ENCODE results near the gene SLC19A3. TPM values are rescaled to one million over a fixed set of nuclear protein-coding genes. Genes with fewer than 3 reads are reported as not detected.
"Not testable (repeated sequence)": the region's sequence is repeated elsewhere in the genome, so short reads cannot be mapped to it uniquely, and the experiment has no call there.

The SLC19A3 gene
- total RNA-seq: 0.29 TPM in 1 of 2 replicates, not detected in the other
- not detected for polyA plus RNA-seq (2012)

DNA sequence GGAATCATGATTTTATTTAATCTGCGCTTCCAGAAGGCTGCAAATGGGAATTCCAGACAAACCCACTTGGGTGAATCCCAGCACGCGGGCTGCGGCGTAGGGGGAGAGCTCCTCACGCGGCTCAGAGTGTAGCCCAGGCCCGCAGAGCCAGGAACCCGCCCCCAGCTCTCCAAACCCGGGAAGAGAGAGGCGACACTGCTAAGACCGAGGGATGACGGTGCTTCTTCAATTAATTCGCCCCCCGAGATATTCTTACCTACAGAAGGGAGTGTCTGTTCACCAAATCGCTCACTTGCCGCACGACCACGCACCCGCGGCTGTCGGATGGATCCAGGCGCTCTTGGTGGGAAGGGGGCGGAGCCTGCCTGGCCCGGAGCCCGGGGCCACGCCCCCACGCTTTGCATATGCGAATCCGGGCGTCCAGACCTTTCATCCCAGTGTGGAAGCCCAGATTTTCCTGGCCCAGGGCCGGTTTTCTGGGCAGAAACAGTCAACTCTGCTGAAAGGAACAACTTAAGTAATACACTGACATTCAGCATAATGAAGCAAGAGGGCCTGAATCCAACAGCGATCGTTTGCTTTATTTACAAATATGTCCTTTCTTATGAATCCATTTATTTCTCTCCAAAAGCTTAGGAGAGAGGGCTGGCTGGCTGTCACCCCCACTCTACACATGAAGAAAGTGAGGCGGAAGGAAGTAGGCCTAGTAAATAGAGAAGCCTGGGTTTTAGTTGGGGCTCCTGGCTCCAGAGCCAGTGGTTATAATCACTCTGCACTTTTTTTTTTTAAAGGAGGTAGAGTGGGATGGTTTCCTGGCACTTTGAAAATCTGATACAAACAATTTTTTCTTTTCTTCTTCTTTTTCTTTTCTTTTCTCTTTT is at the start of gene SLC19A3:
SLC19A3 (minus strand) TSS at position 342 of the 881 bp plus-strand sequence. CDS start 15,710 bp downstream, outside the sequence.
- peak; percentile 64 for DNase-seq (ENCODE audit: low read depth)

DNA sequence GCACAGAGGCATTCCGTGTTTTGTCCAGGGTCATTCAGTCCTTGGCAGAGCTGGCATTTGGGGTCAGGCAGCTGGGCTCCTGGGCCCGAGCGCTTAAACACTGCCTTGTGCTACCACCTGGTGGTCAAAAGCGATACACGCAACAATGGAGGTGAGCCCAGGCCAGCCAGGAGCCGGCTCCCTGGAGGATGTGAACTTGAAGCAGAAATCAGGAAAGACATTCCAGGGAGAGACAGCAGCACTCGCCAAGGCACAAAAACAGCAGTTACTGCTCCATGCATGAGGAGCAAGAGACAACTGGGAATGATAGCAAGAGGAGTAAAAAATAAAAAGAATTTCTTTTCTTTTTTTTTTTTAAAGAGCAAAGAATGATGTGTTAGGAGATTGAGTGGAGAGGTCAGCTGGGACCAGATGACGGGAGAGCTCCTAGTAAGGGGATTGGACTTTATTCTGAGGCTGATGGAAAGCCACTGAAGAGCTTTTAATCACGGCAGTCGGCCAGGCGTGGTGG is 48.6 kb upstream of the SLC19A3 start:
- DNase-seq (ENCODE audit: low read depth): peak; percentile 85

DNA sequence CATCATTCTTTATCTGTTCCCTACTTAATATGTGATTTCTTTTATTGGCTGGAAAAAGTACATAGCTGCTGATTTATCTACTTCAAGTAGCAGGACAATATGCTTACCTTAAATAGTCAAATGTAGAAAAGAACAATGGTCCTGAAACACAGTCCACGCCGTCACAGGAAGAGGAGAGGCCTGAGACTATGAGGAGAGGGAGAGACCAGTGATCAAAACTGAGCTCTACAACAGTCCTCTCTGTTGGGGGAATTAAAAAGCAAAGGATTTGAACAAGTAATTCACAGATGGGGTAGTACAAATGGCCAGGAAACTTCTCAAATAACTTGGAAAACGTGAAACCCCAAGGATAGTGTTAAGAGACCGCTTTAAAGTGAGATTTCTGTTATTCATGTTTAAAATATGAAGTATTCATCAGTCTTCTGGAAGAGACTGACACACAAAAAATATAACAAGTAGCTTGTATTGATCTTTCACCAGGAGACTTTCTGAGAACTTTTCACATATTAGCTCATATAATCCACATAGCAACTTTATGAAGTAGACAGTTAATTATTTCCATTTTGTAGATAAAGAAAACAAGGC is 48.1 kb upstream of the SLC19A3 start:
- DNase-seq (ENCODE audit: low read depth): no peak

DNA sequence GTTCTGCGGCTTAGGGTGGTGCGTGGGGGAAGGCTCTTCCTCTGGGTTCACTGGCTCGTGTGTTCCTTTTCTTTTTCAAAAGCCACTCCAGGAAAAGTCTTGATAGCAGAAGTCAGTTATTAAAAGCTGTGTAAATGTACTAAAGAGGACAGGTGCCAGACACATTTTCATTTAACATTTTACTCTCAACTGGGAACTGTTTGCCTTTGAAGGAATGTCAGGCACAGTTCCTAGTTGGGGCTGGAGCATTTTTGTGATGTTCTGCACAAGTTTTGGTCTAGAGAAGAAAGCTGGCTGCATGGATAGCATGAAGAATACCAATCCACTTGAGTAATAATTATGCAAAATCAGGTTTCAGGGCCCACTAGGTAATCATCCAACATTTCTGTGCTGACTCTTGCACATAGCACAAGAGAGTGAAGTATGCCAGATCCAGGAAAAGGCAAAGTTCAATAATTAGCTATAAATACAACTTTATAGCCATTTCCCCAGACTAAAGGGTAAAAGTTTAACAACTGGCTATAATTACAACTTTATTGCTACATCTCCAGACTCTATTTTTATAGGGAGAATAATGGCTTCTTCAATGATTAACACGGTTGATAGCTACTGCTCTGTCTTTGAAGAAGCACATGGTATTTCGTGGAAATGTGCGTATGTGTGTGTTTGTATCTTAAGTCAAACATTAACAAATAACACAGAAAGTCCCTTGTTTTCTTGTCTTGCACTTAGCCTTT is 44.1 kb upstream of the SLC19A3 start:
- DNase-seq (ENCODE audit: low read depth): no peak

DNA sequence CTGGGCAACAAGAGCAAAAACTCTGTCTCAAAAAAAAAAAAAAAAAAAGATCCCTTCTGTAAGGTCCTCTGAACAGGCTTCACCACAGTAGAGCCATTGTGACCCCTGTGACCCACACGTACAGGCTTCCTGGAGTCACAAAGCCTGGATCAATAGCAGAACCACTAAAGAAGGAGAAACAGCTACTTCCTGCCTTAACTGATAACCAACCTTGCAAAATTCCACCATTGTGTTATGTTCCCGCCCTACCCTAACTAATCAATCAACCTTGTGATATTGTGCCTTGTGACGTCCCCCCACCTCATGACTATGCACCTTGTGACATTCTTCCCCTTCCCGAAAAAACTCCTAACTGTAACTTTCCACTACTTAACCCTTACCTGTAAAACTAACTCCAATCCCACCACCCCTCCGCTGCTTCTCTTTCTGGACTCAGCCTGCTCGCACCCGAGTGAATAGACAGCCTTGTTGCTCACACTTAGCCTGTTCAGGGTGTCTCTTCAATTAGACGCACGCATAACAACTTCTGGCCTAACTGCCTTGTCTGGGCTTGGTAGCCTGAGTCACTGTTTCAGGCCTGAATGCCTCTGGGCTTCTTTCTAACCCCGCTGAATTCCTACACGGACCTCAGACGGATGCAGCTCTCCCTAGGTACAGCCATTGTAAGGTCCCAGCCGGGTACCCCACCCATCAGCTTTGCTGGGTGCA is 41.7 kb upstream of the SLC19A3 start:
- no peak for DNase-seq (ENCODE audit: low read depth)

DNA sequence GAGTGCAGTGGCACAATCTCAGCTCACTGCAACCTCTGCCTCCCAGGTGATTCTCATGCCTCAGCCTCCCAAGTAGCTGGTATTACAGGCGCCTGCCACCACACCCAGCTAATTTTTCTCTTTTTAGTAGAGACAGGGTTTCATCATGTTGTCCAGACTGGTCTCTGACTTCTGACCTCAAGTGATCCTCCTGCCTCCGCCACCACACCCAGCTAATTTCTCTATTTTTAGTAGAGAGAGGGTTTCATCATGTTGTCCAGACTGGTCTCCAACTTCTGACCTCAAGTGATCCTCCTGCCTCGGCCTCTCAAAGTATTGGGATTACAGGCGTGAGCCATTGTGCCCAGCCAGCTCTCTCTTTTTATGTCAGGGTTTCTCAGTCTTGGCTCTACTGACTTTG is 38.4 kb upstream of the SLC19A3 start:
- DNase-seq (ENCODE audit: low read depth): not testable (repeated sequence)

DNA sequence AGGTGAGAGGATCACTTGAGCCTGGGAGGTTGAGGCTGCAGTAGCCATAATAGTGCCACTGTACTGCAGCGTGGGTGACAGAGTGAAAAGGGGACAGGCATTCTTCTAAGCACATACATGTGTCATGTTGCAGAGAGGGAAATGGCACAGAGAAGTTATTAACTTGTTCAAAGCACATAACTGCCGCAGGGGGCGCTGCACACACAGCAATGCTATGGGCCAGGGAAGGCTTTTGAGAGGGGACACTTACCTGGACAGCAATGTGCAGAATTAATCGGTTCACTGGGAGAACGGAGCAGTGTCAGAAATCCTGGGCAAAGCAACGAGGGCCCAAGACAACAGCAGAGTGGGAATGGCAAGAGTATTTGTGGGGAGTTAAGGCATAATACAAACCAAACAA is 30.3 kb upstream of the SLC19A3 start:
- peak; percentile 11 for DNase-seq (ENCODE audit: low read depth)

DNA sequence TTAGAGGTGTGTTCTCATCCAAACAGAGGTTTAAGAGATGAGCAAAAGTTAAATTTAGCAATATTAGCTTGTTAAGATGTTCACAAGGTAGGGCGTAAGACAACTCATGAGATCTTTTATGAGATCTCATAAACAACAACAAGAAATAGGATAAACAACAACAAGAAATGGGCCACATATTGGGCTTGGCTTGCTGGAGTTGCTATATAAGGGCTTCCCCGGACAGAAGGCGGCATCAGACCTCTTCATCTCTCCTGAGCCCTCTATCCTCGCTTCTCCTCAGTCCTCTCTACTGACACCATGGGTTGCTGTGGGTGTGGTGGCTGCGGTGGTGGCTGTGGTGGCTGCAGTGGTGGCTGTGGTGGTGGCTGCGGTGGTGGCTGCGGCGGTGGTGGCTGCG is 27.8 kb upstream of the SLC19A3 start, which contains the start of gene SCYGR8:
SCYGR8 (plus strand) TSS at position 301 of the 400 bp plus-strand sequence; CDS start at position 301, 0 bp downstream.
- DNase-seq (ENCODE audit: low read depth): no peak

DNA sequence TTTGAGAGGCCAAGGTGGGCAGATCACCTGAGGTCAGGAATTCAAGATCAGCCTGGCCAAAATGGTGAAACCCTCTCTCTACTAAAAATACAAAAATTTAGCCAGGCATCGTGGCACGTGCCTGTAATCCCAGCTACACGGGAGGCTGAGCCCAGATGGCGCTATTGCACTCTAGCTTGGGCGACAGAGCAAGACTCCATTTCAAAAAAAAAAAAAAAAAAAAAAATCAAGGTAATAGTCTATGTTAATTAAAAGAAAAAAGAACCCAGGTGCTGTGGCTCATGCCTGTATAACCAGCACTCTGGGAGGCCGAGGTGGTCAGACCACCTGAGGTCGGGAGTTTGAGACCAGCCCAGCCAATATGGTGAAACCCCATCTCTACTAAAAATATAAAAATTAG is 22.9 kb upstream of the SLC19A3 start:
- DNase-seq (ENCODE audit: low read depth): not testable (repeated sequence)

DNA sequence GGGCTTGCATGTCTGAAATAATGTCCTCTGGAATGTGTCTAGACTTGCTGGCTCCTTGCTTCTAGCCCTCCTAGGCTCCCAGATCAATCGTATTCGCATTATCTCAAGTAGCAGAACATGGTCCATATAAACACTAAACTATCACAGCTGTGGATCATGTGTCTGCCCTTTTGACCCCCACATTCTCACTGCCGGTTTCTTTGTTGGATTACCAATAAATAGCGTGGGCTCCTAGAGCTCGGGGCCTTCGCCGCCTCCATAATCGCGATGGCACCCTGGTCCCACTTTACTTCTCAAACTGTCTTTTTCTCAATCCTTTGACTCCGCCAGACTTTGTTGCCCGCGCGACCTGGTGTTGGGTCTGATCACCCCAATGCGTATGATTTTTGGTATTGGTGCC is 21.5 kb upstream of the SLC19A3 start:
- no peak for DNase-seq (ENCODE audit: low read depth)

DNA sequence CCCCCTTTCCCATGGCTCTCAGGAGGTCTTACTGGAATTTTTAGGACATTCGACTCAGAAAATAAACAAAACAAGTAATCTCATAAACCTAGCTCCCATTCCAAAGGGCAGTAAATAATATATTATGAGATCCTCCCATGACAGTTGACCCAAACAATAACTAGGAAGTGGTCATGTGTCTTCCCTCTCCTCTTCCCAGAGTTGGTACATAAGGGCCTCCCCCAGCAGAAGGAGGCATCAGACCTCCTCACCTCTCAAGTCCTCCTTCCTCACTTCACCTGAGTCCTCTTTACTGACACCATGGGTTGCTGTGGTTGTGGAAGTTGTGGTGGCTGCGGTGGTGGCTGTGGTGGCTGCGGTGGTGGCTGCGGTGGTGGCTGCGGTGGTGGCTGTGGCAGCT is 10.2 kb upstream of the SLC19A3 start, which contains the start of gene SCYGR7:
SCYGR7 (plus strand) TSS at position 301 of the 400 bp plus-strand sequence; CDS start at position 301, 0 bp downstream.
- DNase-seq (ENCODE audit: low read depth): no peak

DNA sequence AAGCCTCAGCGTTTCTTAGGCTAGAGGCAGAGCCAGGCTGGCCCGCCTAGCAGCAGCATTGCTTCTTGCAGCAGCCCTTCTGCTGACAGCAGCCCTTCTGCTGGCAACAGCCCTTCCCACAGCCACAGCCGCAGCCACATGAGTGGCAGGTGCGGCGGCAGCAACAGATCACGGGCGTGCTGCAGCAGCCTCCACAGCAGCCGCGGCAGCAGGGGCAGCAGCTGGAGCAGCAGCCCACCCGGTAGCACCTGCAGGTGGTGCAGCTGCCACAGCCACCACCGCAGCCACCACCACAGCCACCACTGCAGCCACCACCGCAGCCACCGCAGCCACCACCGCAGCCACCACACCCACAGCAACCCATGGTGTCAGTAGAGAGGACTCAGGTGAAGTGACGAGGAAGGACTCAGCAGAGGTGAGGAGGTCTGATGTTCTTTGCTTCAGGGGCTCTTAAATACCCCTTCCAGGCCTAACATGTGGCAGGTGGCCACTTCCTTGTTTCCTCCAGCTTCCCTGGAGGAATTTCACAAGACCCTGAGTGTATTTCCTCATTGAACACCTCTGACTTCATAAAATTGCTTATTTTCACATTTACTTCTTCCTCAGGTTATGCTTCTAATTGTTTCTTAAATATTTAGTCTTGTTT is 6.7 kb upstream of the SLC19A3 start, which contains the start of gene SCYGR6:
SCYGR6 (minus strand) TSS at position 364 of the 646 bp plus-strand sequence; CDS start at position 364, 0 bp downstream.
- DNase-seq (ENCODE audit: low read depth): peak; percentile 18

DNA sequence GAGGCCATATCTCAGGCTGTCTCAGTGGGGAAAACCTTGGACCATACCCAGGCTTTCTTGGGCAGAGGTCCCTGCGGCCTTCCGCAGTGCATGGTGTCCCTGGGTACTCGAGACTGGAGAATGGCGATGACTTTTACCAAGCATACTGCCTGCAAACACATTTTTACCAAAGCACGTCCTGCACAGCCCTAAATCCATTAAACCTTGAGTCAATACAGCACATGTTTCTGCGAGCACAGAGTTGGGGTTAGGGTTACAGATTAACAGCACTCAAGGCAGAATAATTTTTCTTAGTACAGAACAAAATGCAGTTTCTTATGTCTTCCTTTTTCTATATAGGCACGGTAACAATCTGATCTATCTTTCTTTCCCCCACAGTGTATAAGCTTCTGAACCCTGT is 5.0 kb upstream of the SLC19A3 start:
- DNase-seq (ENCODE audit: low read depth): not testable (repeated sequence)

DNA sequence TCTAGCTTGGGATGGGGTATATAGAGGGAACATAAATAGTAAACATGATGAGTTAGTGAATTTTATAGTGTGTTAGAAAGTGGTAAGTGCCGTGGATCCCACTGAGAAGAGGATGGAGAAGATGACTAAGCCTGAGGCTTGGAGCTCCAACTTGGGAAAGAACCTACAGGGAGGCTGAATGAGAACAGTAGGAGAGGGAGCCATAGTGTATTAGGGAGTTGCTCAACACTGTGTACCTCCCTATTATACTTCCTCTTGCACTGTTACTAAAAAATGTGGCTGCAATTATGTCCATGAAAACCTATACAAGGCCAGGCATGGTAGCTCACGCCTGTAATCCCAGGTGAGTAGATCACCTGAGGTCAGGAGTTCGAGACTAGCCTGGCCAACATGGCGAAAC is 2.9 kb upstream of the SLC19A3 start:
- DNase-seq (ENCODE audit: low read depth): no peak

DNA sequence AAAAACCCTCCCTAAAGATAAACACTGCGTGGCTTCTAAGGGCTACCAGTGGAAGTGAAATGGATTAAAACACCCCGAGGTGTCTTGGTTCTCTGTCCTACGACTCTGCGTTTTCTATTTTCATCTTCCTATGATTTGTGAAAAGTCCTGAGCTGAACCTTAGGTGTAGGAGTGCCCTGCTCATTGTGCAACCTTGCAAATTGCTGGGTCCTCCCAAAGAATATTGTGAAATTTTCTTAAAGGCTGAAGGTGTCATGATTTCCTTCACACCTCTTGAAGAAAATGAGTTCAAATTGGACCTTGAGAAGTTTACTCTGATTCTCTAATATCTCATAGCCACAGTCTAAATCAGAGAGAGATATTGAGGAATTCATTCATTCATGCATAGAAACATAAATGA is 1.8 kb upstream of the SLC19A3 start:
- no peak for DNase-seq (ENCODE audit: low read depth)

DNA sequence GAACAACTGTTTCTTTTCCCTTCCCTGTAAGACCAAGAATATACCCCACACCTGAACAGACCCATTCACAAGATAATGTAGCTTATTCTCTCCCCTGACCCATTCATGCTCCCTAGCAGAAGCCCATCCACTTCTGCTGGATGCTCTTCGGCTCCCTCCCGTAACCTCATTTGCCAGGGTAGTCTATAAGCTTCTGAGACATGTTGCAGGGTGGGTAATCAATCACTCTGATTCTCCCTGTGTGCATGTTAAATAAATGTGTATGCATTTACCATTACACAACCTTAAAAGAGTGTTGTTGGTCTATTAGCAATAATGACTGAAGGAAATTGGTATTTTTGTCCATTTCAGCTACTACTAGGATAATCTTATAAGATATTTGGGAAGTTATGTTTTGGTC is 1.3 kb downstream of the SLC19A3 start:
- no peak for DNase-seq (ENCODE audit: low read depth)

DNA sequence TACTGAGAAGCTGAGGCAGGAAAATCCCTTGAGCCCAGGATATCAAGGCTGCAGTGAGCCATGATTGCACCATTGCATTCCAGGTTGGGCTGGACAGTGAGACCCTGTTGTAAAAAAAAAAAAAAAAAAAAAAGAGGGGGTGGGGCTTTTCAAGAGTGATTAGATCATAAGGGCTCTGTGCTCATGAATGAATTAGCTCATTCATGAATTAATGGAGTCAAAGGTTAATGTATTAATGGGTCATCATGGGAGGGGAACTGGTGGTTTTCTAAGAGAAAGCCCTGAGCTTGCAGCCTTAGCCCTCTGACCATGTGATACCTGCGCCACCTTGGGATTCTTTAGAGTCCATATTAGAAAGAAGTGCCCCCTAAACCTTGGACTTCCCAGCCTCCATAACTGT is 4.5 kb downstream of the SLC19A3 start:
- DNase-seq (ENCODE audit: low read depth): no peak

DNA sequence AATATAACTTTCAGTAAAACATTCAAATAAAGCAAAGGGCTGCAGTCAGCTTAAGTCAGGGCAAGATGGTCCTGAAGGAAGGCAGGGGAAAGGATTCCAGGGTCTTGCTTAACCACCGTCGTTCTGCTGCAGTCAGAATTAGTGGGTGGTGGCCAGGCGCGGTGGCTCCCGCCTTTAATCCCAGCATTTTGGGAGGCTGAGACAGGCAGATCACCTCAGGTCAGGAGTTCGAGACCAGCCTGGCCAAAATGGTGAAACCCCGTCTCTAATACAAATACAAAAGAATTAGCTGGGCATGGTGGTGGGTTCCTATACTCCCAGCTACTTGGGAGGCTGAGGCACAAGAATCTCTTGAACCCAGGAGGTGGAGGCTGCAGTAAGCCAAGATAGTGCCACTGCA is 6.8 kb downstream of the SLC19A3 start:
- no peak for DNase-seq (ENCODE audit: low read depth)

DNA sequence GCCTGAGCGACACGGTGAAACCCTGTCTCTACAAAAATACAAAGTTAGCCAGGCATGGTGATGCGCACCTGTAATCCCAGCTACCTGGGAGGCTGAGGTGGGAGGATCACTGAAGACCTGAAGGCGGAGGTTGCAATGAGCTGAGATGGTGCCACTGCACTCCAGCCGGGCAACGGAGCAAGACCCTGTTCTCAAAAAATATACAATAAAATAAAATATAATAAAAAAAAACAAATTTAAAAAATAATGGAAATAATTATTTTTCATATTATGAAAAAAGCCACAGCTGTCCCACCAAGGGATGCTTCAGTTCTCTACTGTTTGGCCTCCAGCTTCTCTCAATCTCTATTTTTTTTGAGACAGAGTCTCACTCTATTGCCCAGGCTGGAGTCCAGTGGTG is 10.4 kb downstream of the SLC19A3 start:
- DNase-seq (ENCODE audit: low read depth): no peak

DNA sequence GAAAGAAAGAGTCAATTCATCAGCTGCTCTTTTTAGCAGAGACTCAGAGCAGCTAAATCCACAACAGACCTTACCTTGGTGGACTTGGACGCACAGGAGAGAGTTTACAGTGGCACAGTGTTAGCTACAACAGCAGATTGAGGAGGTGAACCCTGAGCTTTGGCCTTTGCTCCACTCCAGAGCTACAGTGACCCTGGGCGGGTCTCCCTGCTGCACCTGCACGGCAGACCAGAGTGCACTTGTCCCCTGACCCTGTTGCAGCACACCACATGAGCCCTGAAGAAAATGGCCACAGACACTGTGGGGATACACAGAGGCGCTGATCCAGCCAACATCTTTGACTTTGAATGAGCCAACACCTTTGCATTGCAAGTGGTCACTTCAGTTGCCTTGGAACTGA is 11.0 kb downstream of the SLC19A3 start:
- no peak for DNase-seq (ENCODE audit: low read depth)

All from myocyte (in vitro differentiated cells).